Inferior parietal cortex (tissue), 1 donor: ENCODE data around the gene CORO6.

Experiments
- DNase-seq: peaks from one replicate; pipeline ENCODE4 v3.0.0-alpha.2; 2016; ENCODE audit errors: extremely low spot score

Gene CORO6

GRCh38 chr17:29591146-29591736 lies 31.5 kb downstream of the CORO6 start:
- no peak for DNase-seq

GRCh38 chr17:29590411-29591145 lies 32.1 kb downstream of the CORO6 start:
- no peak for DNase-seq

GRCh38 chr17:29589524-29590410 lies 32.9 kb downstream of the CORO6 start, which contains the start of gene GIT1:
TSS of gene GIT1 (minus strand) at chr17:29589648. CDS start at chr17:29589378, 270 bp downstream.
- DNase-seq = peak; percentile 77

- no peak for DNase-seq
These were observed 33.9 kb downstream of the CORO6 start for GRCh38 chr17:29588562-29589411.

- DNase-seq = no peak
These were observed 34.6 kb downstream of the CORO6 start for GRCh38 chr17:29588017-29588561.

- DNase-seq = no peak
These were observed 35.1 kb downstream of the CORO6 start for GRCh38 chr17:29587591-29587990.

GRCh38 chr17:29586676-29587469 lies 35.8 kb downstream of the CORO6 start:
- DNase-seq = no peak

GRCh38 chr17:29585080-29585751 lies 37.5 kb downstream of the CORO6 start:
- DNase-seq = no peak

- DNase-seq = no peak
These were observed 38.1 kb downstream of the CORO6 start for GRCh38 chr17:29584452-29585079.

GRCh38 chr17:29583324-29584248 lies 39.1 kb downstream of the CORO6 start:
- DNase-seq = no peak

GRCh38 chr17:29582772-29583171 lies 39.9 kb downstream of the CORO6 start:
- DNase-seq = peak; percentile 80

- no peak for DNase-seq
These were observed 40.4 kb downstream of the CORO6 start for GRCh38 chr17:29582254-29582765.

GRCh38 chr17:29581583-29582253 lies 41.0 kb downstream of the CORO6 start:
- DNase-seq = no peak

GRCh38 chr17:29579866-29580771 lies 42.6 kb downstream of the CORO6 start:
- DNase-seq = peak; percentile 94

- no peak for DNase-seq
These were observed 43.9 kb downstream of the CORO6 start for GRCh38 chr17:29578626-29579485.
